Right lobe of liver (tissue), 6 donors: ENCODE data around the gene LAMC1. TPM values are rescaled to one million over a fixed set of nuclear protein-coding genes. Genes with fewer than 3 reads are reported as not detected.

Experiments
- ATAC-seq, 4 donors: fragments of 200-7000 bp; cut with Tn5 transposase; one replicate each; pipeline ENCODE4 v1.9.1; 2020; ENCODE audit warnings: mild to moderate bottlenecking in 4 of 4, moderate library complexity in 4 of 4
- DNase-seq, 3 donors: peaks; one replicate each; pipeline ENCODE4 v3.0.0-alpha.2; 2020
- H3K27ac ChIP-seq, 3 donors: fragments of 200-600 bp; one replicate each; pipeline ENCODE4 v1.8.0; 2022
- H3K27me3 ChIP-seq, 2 donors: fragments of 200-600 bp; one replicate each; pipeline ENCODE4 v1.8.0; 2022
- H3K36me3 ChIP-seq, 4 donors: fragments of 200-600 bp; sonication (generic) in 1 of 4; one replicate each; pipeline versions ENCODE4 v1.5.1 to v1.8.0; 2017 to 2022; ENCODE audit warnings: control low read depth in 1 of 4
- H3K4me1 ChIP-seq, 4 donors: fragments of 200-600 bp; sonication (generic) in 1 of 4; one replicate each; pipeline versions ENCODE4 v1.5.1 to v1.8.0; 2017 to 2022; ENCODE audit warnings: control low read depth in 1 of 4
- H3K4me3 ChIP-seq, 3 donors: fragments of 200-600 bp; one replicate each; pipeline ENCODE4 v1.8.0; 2022
- H3K9me3 ChIP-seq, 4 donors: fragments of 200-600 bp; sonication (generic) in 1 of 4; one replicate each; pipeline versions ENCODE4 v1.5.1 to v1.8.0; 2017 to 2022; ENCODE audit warnings: control low read depth in 1 of 4
- POLR2A ChIP-seq: fragments of 450-650 bp; IDR thresholded peaks from one replicate; pipeline ENCODE4 v1.6.1; 2017; ENCODE audit warnings: antibody characterized with exemption, mild to moderate bottlenecking
- WGBS: methylation state at CpG from one replicate; pipeline ENCODE4 v1.1.6; 2018; ENCODE audit warnings: low coverage, low lambda C conversion rate; ENCODE audit not compliant: insufficient coverage; ENCODE audit errors: missing lambda C conversion rate; 5-methylcytosine and 5-hydroxymethylcytosine counted together
- intact Hi-C, 2 donors: fragments of 100-400 bp; cut with DNase I; formaldehyde crosslinking; loops; one replicate each; pipeline versions ENCODE4 v1.11.2 to v1.14.1; 2022
- total RNA-seq, 6 experiments: library from RNA; depleted of rRNA in 2 of 6; stranded (reverse); fragments of >200 nt in 2 of 6; fragmentation: NEBNext Ultra II Directional in 3 of 6; extraction: Animal tissue kit (Norgen Biotek cat#: 25700) in 3 of 6; gene quantifications; one replicate each; pipeline versions ENCODE4 v1.1.0 to v1.2.4, GENCODE V29; 2016 to 2023
- TF ChIP-seq, protein P1 (sequence below), 4 donors: fragments of 200-600 bp in 3 of 4; fragments of 450-650 bp in 1 of 4; IDR thresholded peaks; one replicate each; pipeline versions ENCODE4 v1.5.1 to v1.8.0; 2016 to 2022; ENCODE audit warnings: antibody characterized with exemption in 4 of 4, mild to moderate bottlenecking in 2 of 4
- donor health status: DM: no; HTN: yes; CAD: no.
- donor health status: DM: no; HTN: no; CAD: no.
- donor health status: DM: no; HTN: no; CAD: no.
- donor health status: DM: no; HTN: yes; CAD: no.
- donor health status: DM: no; HTN: yes; CAD: no.

LAMC1 gene
- total RNA-seq, 6 experiments from 2014 or later, result 18.5 to 53.2 (median 28.0) TPM

DNA sequence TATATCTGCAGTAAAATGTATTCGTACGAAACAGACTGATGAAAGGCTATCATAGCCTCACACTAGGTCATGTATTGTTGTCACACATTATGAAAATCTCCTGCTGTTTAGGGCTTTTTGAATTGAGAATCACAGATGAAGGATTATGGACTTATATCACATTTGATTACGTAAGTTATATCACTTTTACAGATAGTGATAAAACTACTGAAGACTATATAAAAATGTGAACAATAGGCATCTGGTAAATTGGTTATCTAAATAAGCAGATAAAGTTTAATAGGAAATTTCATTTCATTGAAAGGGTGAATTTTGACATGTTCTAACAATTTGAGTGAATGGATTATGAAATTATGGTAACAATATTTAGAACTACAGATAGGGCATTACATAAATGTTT, 20.0 kb downstream of the LAMC1 start:
- DNase-seq, result no peak
- Histone ChIP-seq H3K4me3 (no peak overlapping the region), H3K9me3 (no peaks in the 10 kb centered on the region), H3K36me3 (no peaks in the 10 kb centered on the region), H3K4me1 (peaks cover 0 to 15% (median 5%) of the 10 kb centered on the region in 4 donors), H3K27ac (peak overlapping the region in 2 of 3 donors; percentile 50 to 69), H3K27me3 (no peaks in the 10 kb centered on the region)
- no peak for TF ChIP-seq POLR2A
- TF ChIP-seq, protein P1, sequence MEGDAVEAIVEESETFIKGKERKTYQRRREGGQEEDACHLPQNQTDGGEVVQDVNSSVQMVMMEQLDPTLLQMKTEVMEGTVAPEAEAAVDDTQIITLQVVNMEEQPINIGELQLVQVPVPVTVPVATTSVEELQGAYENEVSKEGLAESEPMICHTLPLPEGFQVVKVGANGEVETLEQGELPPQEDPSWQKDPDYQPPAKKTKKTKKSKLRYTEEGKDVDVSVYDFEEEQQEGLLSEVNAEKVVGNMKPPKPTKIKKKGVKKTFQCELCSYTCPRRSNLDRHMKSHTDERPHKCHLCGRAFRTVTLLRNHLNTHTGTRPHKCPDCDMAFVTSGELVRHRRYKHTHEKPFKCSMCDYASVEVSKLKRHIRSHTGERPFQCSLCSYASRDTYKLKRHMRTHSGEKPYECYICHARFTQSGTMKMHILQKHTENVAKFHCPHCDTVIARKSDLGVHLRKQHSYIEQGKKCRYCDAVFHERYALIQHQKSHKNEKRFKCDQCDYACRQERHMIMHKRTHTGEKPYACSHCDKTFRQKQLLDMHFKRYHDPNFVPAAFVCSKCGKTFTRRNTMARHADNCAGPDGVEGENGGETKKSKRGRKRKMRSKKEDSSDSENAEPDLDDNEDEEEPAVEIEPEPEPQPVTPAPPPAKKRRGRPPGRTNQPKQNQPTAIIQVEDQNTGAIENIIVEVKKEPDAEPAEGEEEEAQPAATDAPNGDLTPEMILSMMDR (IDR thresholded peaks at IDR 0.05), result no peak
- WGBS, result 60% methylated on average over 3 of the region's 3 CpGs
- no peak for ATAC-seq
- intact Hi-C loops, result no loop called here

DNA sequence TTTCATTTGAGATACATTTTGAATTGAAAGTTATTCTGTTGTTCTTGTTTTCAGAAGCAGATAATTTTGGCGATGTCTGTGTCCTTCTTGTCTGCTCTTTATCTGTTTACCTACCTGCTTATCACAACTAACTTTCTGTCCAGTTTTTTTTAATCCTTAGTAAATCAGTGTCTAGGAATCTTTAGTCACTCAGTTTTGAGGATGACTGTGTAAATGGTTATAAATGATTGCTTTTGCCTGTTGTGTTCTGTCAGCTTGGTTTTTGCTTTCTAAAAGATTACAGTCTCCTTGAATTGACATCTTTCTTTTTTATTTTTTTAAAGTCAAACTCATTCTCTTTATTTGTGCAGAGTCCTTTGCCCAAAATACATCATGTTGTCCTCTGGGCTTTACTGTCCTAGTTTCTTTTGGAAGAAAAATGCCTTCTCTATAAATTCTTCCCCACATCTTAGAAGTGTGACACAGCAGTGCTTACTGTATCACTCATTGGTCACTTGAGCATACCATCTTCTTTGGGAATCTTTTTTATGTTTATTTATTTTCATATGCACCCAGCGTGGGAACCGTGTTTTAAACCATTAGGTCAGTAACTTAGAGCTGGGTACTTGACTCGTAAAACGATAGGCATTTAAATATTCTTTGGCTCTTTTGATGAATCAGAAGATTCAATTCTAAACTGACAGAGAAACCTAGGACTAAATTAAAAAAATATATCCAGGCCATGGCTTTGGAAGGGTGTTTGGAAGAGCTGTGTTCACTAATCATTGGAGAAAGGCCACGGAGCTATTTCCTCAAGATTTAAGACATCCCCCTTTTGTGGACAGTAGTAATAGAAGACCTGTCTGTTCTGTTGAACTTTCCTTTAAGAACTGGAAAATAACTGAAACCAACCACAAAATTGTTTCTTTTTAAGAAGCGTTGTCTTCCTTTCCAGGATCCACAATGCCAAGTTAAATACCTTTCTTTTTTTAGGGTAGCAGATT, 20.9 kb downstream of the LAMC1 start:
- no peak for TF ChIP-seq POLR2A
- TF ChIP-seq, protein P1 (IDR thresholded peaks at IDR 0.05), result no peak
- DNase-seq, result no peak
- H3K4me3 ChIP-seq, result peak overlapping the region in 1 of 3 donors; percentile 18
- H3K9me3 ChIP-seq, result no peaks in the 10 kb centered on the region
- peak; percentile 87 to 92 (median 92) for ATAC-seq
- peaks cover 0 to 15% (median 5%) of the 10 kb centered on the region in 4 donors for H3K4me1 ChIP-seq
- 25% methylated on average over 7 of the region's 7 CpGs for WGBS
- H3K27me3 ChIP-seq, result no peaks in the 10 kb centered on the region
- peak overlapping the region; percentile 18 to 69 (median 50) for H3K27ac ChIP-seq
- H3K36me3 ChIP-seq, result no peaks in the 10 kb centered on the region
- intact Hi-C loops, result no loop called here

DNA sequence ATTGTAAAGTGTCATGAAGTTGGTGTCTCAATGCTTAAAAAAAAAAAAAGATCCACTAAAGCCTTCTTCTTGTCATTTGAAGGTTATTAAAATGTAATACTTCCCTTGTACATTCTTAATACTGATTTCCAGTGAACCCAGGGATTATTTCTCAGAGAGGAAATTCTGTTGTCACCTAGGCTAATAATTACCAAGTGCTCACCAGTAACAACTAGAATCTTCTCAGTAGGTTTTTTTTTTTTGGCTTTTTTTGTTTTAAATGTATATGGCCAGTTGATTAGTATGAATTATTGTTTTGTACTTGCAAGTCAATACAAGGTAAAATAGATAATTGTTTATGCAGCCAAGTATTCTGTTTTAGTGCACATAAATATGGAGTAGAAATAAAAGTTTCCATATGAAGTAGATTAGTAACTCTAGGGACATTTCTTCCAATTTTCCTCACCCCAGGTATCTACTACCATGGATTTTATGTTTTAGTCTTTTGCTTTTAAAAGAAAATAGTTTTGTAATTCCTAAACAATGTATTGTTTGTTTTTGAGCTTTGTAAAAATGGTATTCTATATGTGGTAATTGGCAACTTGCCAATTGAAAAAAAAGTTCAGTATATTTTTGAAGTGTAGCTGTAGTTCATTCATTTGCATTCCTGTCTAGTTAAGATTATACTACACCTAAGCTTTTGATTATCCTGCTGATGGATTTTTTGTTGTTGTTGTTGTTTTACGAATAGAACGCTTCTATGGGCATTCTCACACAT, 21.9 kb downstream of the LAMC1 start:
- Histone ChIP-seq H3K27me3 (no peaks in the 10 kb centered on the region), H3K9me3 (no peaks in the 10 kb centered on the region), H3K27ac (peak overlapping the region in 2 of 3 donors; percentile 50 to 69), H3K4me1 (peaks cover 0 to 15% (median 5%) of the 10 kb centered on the region in 4 donors), H3K36me3 (no peaks in the 10 kb centered on the region), H3K4me3 (no peak overlapping the region)
- peak in 2 of 4 donors; percentile 55 to 60 for ATAC-seq
- 100% methylated on average over 2 of the region's 2 CpGs for WGBS
- intact Hi-C loops, result no loop called here
- DNase-seq, result no peak
- TF ChIP-seq POLR2A, result no peak
- TF ChIP-seq, protein P1 (IDR thresholded peaks at IDR 0.05), result no peak

DNA sequence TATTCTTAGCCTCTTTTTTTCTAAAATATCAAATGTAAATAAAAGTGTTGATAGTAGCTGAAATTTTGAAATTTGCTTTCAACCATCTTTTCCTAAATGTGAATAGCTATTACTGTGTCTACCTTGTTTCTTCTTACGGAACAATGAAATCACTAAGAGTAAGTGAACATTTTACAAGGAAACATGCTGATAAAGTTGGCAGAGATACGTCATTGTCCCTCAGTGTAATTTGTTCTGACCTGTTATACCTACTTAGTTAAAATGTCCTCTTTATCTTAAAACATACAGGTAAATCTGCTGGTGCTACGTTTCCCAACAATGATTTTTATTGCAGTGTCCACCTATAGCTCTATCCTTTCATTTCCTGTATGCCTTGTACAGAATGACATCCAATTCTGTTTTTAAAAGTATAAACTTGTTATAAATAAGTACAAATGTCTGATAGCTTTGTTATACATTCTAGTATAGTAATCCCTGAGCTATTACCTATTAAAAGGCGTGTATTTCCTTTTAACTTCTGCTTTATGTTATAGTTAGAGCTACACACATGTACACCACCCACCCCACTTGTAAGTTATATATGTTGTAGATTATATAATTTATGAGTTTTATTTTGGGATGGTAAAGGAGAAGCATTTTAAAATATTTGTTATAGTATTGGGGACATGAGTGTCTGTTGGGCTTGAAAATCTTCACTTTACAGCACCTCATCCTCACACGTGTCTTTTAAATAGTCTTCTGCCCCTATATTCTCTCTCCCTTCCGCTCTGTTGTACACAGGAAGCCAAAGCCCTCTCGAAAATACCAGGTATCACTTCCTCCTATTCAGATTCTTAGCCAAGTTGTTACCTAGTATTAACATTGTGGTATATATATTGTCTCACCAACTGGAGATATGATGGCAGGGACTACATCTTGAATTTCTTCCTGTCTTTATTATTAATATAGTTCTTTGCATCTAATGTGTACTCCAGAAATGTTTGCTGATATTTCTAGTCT, 25.2 kb downstream of the LAMC1 start:
- Histone ChIP-seq H3K27ac (no peak overlapping the region), H3K4me1 (peaks cover 0 to 15% (median 5%) of the 10 kb centered on the region in 4 donors), H3K4me3 (no peak overlapping the region), H3K36me3 (no peaks in the 10 kb centered on the region), H3K9me3 (no peaks in the 10 kb centered on the region), H3K27me3 (no peaks in the 10 kb centered on the region)
- WGBS, result 64% methylated on average over 7 of the region's 7 CpGs
- intact Hi-C loops, result no loop called here
- ATAC-seq (no peak), DNase-seq (no peak)
- TF ChIP-seq, protein P1 (IDR thresholded peaks at IDR 0.05), result no peak
- TF ChIP-seq POLR2A, result no peak
